ENCODE results near the gene ITSN2. TPM values are rescaled to one million over a fixed set of nuclear protein-coding genes. Genes with fewer than 3 reads are reported as not detected.

The ITSN2 gene
- total and polyA plus RNA-seq, 11 donors, result 19.3 to 55.0 (median 37.4) TPM

DNA sequence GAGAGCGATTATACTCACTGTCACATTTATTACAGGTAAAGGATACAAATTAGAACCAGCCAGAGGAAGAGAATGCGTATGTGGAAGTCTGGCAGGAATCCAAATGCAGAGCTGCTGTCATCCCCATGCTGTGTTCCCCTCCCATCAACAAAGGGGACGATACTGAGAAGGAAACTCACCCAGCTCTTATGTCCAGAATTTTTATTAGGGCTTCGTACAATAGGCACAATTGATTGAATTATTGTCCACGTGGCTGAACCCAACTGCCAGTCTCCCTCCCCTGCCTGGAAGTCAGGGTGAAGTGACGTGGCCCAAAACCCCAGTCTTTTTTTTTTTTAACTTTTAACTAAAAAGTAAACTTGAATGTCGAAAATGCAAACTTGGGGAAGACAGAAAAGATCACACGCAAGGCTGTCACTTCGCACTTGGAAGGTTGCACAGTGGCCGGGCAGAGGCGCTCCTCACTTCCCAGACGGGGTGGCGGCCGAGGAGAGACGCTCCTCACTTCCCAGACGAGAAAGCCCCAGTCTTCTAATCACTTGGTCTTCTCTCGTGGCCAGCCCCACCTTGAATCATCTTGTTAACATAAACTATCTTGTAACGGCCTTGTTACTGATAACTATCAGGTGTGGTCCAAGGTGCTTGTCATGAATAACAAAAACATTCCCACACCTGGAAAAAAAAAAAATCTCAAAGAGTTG is 40.0 kb upstream of the ITSN2 start:
- WGBS, 4 donors, result 86 to 89% (median 88%) methylated on average over 18 of the region's 18 CpGs
- intact Hi-C loops (cut with DNase I), result loop anchor here in 1 of 10 donors (10.0 kb wide), 1 partner anchor 794 kb away; no protein-coding TSS in a partner anchor
- no peak overlapping the region for H3K27ac ChIP-seq
- H3K4me3 ChIP-seq, result no peak overlapping the region
- H3K4me1 ChIP-seq, result peaks cover 0 to 5% (median 0%) of the 10 kb centered on the region in 12 donors
- peaks cover 0 to 18% (median 9%) of the 10 kb centered on the region in 9 donors for H3K27me3 ChIP-seq
- DNase-seq (no peak), ATAC-seq (no peak)
- H3K9me3 ChIP-seq, result no peaks in the 10 kb centered on the region
- TF ChIP-seq, protein P1, sequence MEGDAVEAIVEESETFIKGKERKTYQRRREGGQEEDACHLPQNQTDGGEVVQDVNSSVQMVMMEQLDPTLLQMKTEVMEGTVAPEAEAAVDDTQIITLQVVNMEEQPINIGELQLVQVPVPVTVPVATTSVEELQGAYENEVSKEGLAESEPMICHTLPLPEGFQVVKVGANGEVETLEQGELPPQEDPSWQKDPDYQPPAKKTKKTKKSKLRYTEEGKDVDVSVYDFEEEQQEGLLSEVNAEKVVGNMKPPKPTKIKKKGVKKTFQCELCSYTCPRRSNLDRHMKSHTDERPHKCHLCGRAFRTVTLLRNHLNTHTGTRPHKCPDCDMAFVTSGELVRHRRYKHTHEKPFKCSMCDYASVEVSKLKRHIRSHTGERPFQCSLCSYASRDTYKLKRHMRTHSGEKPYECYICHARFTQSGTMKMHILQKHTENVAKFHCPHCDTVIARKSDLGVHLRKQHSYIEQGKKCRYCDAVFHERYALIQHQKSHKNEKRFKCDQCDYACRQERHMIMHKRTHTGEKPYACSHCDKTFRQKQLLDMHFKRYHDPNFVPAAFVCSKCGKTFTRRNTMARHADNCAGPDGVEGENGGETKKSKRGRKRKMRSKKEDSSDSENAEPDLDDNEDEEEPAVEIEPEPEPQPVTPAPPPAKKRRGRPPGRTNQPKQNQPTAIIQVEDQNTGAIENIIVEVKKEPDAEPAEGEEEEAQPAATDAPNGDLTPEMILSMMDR (IDR thresholded peaks at IDR 0.05), result no peak
- no peak for TF ChIP-seq POLR2A (IDR thresholded peaks at IDR 0.05)
- H3K36me3 ChIP-seq, result no peaks in the 10 kb centered on the region

DNA sequence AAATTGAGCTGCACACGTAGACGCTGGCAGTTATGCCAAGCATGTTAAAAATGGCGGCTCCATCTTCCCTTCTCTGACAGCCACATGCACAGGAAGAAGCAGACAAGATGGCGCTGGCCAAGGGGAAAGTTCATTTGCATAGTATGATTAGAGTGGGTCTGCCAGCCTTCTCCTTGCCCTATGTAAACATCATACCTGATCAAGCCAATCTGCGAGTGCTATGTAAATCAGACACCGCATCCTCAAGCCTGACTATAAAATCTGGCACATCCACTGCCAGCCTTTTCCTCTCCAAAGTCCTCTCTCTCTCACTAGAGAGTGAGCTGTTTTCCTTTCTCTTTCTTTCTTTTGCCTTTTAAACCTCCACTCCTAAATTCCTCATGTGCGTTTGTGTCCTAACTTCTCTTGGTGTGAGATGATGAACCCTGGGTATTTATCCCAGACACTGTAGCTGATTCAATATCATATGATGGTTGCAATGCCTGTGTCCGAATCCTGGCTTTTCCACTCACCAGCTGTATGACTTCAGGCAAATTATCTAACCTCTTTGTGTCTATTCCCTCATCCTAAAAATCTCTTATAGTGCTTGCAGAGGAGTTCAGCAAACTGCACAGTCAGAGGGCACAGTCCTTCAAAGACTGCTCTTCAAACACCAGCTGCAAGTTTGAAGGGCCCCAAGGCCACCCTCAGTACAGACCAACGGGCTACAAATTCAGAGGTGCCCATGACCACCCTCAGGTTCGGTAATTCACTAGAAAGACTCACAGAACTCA is 39.3 kb upstream of the ITSN2 start:
- DNase-seq, result no peak
- Histone ChIP-seq H3K9me3 (no peaks in the 10 kb centered on the region), H3K36me3 (no peaks in the 10 kb centered on the region), H3K4me3 (no peak overlapping the region), H3K27ac (no peak overlapping the region), H3K4me1 (peaks cover 0 to 5% (median 0%) of the 10 kb centered on the region in 12 donors), H3K27me3 (peaks cover 0 to 18% (median 9%) of the 10 kb centered on the region in 9 donors)
- ATAC-seq, result no peak
- WGBS, 4 donors, result 76 to 85% (median 83%) methylated on average over 10 of the region's 10 CpGs
- intact Hi-C loops (cut with DNase I), result loop anchor here in 1 of 10 donors (10.0 kb wide), 1 partner anchor 795 kb away; no protein-coding TSS in a partner anchor
- TF ChIP-seq, protein P1 (IDR thresholded peaks at IDR 0.05), result no peak
- TF ChIP-seq POLR2A (IDR thresholded peaks at IDR 0.05), result no peak

DNA sequence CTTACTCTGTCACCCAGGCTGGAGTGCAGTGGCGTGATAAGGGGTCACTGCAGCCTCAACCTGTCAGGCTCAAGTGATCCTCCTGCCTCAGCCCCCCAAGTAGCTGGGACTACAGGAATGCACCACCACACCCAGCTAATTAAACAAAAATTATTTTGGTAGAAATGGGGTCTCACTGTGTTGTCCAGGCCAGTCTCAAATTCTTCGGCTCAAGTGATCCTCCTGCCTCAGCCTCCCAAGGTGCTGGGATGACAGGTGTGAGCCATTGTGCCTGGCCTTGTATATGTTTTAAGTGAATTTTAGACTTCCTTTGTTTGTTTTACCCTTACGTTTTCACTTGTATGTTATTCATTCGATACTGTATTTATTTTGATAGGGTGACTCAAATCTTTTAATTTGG is 34.7 kb upstream of the ITSN2 start:
- Histone ChIP-seq H3K9me3 (no peaks in the 10 kb centered on the region), H3K27me3 (peaks cover 0 to 4% (median 0%) of the 10 kb centered on the region in 9 donors), H3K27ac (no peak overlapping the region), H3K4me3 (no peak overlapping the region), H3K4me1 (no peaks in the 10 kb centered on the region), H3K36me3 (no peaks in the 10 kb centered on the region)
- no peak for ATAC-seq
- TF ChIP-seq POLR2A (IDR thresholded peaks at IDR 0.05), result no peak
- TF ChIP-seq, protein P1 (IDR thresholded peaks at IDR 0.05), result no peak
- no peak for DNase-seq
- intact Hi-C loops (cut with DNase I), result no loop called here
- 88 to 94% (median 90%) methylated on average over 4 of the region's 4 CpGs for WGBS, 4 donors

DNA sequence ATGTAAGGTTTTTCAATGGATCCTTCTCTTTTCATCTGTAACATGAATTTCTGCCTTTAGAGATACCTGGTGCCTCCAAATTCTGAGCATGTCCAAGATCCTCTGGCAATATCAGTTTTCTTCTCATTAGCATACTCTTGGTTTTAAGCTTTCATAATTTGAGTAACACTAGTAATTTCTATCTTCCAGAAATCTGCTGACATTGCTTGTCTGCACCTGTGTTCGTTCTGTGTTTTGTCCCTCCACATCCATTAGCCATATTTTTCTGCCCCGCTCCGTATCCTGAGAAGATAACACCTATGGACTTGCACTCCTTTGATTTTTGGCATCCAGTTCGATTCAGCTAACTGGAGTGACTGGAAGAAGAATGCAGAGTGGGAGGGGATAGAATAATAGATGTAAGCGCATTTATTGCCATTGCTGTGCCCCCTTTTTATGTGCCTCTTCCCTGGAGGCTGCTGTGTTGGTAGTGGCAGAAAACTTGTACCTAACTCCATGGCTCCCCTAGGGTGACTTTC is 32.3 kb upstream of the ITSN2 start:
- H3K27ac ChIP-seq, result no peak overlapping the region
- H3K4me3 ChIP-seq, result no peak overlapping the region
- H3K36me3 ChIP-seq, result no peaks in the 10 kb centered on the region
- H3K27me3 ChIP-seq, result peaks cover 0 to 3% (median 0%) of the 10 kb centered on the region in 9 donors
- intact Hi-C loops (cut with DNase I), result no loop called here
- no peak for TF ChIP-seq POLR2A (IDR thresholded peaks at IDR 0.05)
- TF ChIP-seq, protein P1 (IDR thresholded peaks at IDR 0.05), result no peak
- H3K9me3 ChIP-seq, result no peaks in the 10 kb centered on the region
- ATAC-seq (no peak), DNase-seq (no peak)
- no peaks in the 10 kb centered on the region for H3K4me1 ChIP-seq
- 77 to 84% (median 83%) methylated on average over 5 of the region's 5 CpGs for WGBS, 4 donors
